Stimulated activated memory B cell treated with anti-CD40 and anti-IgM and Interleukin-4, amounts not matched to agents 10 μg/mL and 1 μg/mL and 100 μg/mL, for 72 hours (primary cell): ENCODE data around the gene NELFA.

Source experiments
- ATAC-seq: fragments of 150-1000 bp; cut with Tn5 transposase; 2 replicates; pipeline ENCODE4 v1.10.0; 2021
- H3K27ac Mint-ChIP-seq: one replicate; pipeline ENCODE4 v1.8.0; 2022; ENCODE audit warnings: mild to moderate bottlenecking, mixed read lengths
- H3K27me3 Mint-ChIP-seq: one replicate; pipeline ENCODE4 v1.8.0; 2022; ENCODE audit warnings: mixed read lengths
- H3K36me3 Mint-ChIP-seq: one replicate; pipeline ENCODE4 v1.8.0; 2022; ENCODE audit warnings: mixed read lengths
- H3K4me1 Mint-ChIP-seq: one replicate; pipeline ENCODE4 v1.8.0; 2022; ENCODE audit warnings: mixed read lengths
- H3K4me3 Mint-ChIP-seq: one replicate; pipeline ENCODE4 v1.8.0; 2022; ENCODE audit warnings: mild to moderate bottlenecking, moderate library complexity, mixed read lengths
- H3K9me3 Mint-ChIP-seq: one replicate; pipeline ENCODE4 v1.8.0; 2022; ENCODE audit warnings: mixed read lengths

Gene NELFA

DNA sequence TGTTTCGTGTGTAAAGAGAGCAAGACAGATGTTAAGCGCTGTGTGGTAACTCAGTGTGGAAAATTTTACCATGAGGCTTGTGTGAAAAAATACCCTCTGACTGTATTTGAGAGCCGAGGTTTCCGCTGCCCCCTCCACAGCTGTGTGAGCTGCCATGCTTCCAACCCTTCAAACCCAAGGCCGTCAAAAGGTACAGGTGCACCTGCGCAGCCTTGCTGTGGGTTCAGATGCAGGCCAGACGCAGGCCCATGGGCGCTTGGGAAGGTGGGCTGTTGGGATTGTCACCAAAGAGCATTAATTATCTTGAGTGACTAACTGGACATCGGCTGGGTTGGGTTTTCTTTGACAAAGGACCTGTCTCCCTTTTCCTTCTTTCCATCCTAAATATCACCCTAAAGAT is 55.4 kb downstream of the NELFA start:
- Mint-ChIP-seq H3K4me3 (no peak overlapping the region), H3K4me1 (no peaks in the 10 kb centered on the region), H3K36me3 (peaks cover 52% of the 10 kb centered on the region), H3K9me3 (no peaks in the 10 kb centered on the region), H3K27me3 (no peaks in the 10 kb centered on the region), H3K27ac (no peak overlapping the region)
- ATAC-seq, result no peak

DNA sequence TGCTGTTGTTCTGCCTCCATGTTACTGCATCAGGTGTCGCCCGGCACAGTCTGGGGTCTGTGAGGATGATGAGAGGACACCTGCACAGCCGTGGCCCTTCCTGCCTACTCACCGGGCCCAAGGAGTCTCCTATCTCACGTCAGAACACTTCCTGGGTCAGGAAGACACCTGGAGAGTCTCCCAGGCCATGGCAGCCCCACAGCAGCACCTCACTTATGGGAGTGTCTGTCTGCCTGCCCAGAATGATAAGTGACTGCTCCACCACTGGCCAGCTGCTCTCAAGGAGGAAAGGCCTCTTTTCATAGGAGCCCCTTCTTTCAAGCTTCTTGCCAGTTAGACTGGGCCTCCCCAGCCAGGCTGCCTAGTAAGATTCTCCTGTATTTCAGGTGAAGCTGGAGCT is 56.1 kb downstream of the NELFA start:
- Mint-ChIP-seq H3K9me3 (no peaks in the 10 kb centered on the region), H3K36me3 (peaks cover 50% of the 10 kb centered on the region), H3K27me3 (no peaks in the 10 kb centered on the region), H3K4me3 (no peak overlapping the region), H3K4me1 (no peaks in the 10 kb centered on the region), H3K27ac (no peak overlapping the region)
- ATAC-seq, result no peak

DNA sequence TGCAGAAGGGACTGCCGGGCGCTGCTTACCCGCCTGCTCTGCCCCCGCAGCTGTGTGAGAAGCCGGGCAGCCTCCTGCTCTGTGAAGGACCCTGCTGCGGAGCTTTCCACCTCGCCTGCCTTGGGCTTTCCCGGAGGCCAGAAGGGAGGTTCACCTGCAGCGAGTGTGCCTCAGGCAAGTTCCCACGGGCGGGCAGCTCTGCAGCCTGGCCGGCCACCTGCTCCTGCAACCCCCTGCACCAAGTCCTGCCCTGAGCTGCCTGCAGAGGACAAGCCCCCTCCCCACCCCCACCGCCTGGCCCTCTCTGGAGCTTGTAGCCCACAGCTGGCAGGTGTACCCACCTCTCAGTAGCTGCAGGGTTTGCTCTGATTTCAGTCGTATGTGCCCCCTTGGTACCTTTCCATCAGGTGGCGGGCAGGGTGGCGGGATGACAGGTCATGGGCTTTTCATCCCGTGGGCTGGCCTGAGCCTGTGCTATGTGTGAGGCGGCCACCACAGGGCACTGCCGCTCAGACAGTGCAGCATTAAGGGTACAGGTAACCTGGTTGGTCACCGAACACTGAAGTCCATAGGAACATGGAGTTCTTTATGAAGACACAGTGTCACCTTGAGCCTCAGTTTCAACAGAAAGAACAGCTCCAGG is 56.6 kb downstream of the NELFA start:
- H3K36me3 Mint-ChIP-seq, result peaks cover 49% of the 10 kb centered on the region

DNA sequence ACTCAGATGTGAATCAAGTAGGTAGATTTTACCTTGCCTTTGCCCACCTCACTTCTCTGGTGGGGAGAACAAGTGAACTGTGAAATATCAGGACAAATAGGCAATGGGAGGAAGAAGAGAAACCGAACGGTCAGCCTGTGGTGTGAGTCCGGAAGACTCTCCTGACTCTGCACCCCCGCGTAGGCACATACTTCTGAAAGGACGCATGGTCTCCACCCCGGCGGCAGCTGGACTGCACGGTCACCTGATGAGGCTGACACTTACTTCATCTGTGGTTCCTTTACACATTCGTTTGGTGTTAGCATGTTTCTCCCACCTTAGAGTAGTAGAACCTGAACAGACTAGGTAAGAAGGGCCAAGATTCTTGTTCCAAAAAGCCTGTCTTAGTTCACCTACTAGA is 58.4 kb downstream of the NELFA start:
- H3K36me3 Mint-ChIP-seq, result peaks cover 34% of the 10 kb centered on the region
- no peaks in the 10 kb centered on the region for H3K9me3 Mint-ChIP-seq
- H3K4me3 Mint-ChIP-seq, result no peak overlapping the region
- no peak overlapping the region for H3K27ac Mint-ChIP-seq
- ATAC-seq, result no peak
- H3K27me3 Mint-ChIP-seq, result no peaks in the 10 kb centered on the region
- H3K4me1 Mint-ChIP-seq, result no peaks in the 10 kb centered on the region

More for the DNA sequence above, 56.6 kb downstream of the NELFA start:
- Mint-ChIP-seq H3K27ac (no peak overlapping the region), H3K9me3 (no peaks in the 10 kb centered on the region), H3K4me1 (no peaks in the 10 kb centered on the region), H3K4me3 (no peak overlapping the region), H3K27me3 (no peaks in the 10 kb centered on the region)
- no peak for ATAC-seq

DNA sequence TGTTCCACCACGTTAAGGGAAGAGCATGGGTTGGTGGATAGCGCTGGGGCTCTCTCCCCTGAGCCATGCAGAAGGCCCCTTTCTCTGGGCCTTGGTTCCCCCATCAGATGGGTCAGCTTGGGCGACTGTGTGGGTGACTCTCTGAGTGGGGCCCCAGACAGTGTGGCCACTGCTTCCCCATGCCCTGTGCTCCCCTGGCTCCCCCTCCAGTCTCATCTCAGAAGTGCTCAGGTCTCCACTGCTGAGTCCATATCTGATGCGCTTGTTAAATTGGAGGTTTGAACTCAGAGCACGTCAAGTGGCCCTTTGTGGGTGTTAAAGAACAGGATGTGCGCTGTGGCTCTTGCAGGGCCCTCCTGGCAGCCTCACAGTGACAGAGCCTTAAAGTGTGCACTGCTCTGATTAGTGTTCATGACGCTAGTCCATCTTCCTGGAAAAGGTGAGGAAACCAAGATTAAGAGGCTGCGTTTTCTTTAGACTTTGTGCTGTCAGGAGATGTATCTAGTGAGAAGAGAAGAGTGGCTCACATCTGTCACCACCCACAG is 59.8 kb downstream of the NELFA start:
- no peaks in the 10 kb centered on the region for H3K9me3 Mint-ChIP-seq
- no peaks in the 10 kb centered on the region for H3K27me3 Mint-ChIP-seq
- peaks cover 25% of the 10 kb centered on the region for H3K36me3 Mint-ChIP-seq
- H3K4me3 Mint-ChIP-seq, result no peak overlapping the region
- ATAC-seq, result no peak
- no peaks in the 10 kb centered on the region for H3K4me1 Mint-ChIP-seq
- H3K27ac Mint-ChIP-seq, result no peak overlapping the region

DNA sequence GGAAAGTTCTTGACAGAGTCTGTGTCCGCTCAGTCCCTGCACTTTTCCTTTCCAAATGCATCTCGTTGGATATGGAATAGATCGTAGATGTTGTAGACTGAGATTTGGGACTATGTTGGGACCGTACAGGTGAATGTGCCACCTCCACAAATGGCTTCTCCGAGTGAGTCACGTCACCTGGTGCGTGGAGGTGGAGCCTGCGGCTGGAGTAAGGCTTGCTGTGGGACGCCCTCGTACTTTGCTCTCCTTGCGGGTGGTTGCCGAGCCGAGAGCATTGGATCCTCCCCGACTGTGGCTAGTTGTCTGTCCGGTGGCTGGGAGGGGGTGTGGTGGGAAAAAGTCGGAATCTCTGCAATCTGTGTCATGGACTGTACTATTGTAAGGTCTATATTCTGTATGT is 60.5 kb downstream of the NELFA start:
- H3K27me3 Mint-ChIP-seq, result no peaks in the 10 kb centered on the region
- H3K27ac Mint-ChIP-seq, result no peak overlapping the region
- H3K36me3 Mint-ChIP-seq, result peaks cover 24% of the 10 kb centered on the region
- no peaks in the 10 kb centered on the region for H3K9me3 Mint-ChIP-seq
- no peak for ATAC-seq
- no peak overlapping the region for H3K4me3 Mint-ChIP-seq
- H3K4me1 Mint-ChIP-seq, result no peaks in the 10 kb centered on the region

DNA sequence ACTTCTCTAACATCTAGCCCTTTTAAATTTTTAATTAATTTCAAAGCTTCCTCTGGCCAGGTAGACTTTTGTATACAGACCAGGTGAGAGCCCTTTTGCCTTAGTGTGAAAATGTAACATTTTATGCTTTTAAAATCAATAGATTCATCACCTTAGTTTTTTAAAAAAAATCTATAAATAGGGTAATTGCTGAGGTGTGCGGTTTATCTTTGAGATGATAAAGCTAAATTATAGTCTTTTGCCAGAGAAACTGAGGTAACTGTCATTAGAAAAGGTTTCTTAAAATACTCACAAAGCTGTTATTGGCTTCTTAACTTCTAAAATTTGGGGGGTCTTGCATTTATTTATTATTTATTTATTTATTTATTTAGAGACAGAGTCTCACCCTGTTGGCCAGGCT is 62.9 kb downstream of the NELFA start:
- H3K4me1 Mint-ChIP-seq, result no peaks in the 10 kb centered on the region
- no peak overlapping the region for H3K4me3 Mint-ChIP-seq
- H3K9me3 Mint-ChIP-seq, result no peaks in the 10 kb centered on the region
- no peak overlapping the region for H3K27ac Mint-ChIP-seq
- no peak for ATAC-seq
- no peaks in the 10 kb centered on the region for H3K27me3 Mint-ChIP-seq
- peaks cover 17% of the 10 kb centered on the region for H3K36me3 Mint-ChIP-seq

DNA sequence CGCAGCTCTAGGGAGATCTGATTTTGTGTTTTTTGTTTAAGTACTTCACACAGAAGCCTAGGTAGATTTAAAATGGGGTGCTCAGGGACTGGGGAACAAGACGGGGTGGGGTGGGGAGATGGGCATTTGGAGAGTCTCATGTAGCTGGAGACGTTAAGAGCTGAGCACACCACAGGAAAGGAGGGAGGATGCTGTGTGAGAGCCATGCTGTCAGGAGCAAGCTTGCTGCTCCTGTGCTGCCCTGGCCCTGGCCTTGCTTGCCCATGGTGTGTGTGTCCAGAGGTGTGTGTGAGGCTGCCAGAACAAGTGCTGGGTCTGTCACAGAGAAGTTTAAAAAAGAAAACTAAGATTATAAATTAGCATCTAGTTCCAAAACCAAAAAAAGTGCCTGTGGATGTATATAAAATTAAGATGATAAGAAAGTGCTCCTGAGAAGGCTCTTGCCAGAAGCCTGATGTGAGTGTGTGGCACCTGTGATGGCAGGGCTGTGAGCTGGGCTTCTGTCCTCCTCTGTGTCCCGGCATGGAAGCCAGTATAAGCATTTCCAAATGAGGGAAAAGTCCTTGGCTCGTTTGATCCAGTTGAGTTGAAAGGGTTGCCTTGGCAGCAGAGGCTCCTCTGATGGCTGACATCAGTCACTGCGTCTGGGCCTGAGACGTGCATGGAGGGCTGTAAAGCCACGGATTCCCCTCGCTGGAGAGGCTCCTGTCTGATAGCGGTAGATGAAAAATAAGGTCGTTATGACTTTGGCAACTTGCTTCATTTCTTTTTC is 63.5 kb downstream of the NELFA start:
- Mint-ChIP-seq H3K4me3 (no peak overlapping the region), H3K9me3 (no peaks in the 10 kb centered on the region), H3K27ac (no peak overlapping the region), H3K36me3 (peaks cover 22% of the 10 kb centered on the region), H3K27me3 (no peaks in the 10 kb centered on the region), H3K4me1 (no peaks in the 10 kb centered on the region)
- no peak for ATAC-seq

DNA sequence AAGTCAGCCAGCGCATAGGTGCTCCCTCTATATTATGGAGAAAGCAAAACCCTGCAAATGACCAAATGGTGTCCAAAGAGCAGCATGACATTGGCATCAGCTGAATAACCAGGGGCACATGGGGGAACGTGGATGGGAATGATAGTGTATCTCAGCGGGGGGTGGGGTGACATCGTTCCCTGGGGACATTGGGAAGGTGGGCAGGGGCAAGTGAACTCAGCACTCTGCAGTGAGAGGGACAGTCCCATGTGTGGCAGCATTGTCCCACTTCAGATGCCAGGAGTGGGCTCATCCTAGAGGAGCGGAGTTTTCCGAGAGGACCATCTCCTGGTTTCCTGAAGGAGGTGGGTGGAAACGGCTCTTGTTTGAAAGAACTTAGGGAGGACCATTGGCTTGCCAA is 64.8 kb downstream of the NELFA start:
- Mint-ChIP-seq H3K27me3 (no peaks in the 10 kb centered on the region), H3K4me1 (no peaks in the 10 kb centered on the region), H3K4me3 (no peak overlapping the region), H3K27ac (no peak overlapping the region), H3K36me3 (peaks cover 27% of the 10 kb centered on the region), H3K9me3 (no peaks in the 10 kb centered on the region)
- ATAC-seq, result no peak

DNA sequence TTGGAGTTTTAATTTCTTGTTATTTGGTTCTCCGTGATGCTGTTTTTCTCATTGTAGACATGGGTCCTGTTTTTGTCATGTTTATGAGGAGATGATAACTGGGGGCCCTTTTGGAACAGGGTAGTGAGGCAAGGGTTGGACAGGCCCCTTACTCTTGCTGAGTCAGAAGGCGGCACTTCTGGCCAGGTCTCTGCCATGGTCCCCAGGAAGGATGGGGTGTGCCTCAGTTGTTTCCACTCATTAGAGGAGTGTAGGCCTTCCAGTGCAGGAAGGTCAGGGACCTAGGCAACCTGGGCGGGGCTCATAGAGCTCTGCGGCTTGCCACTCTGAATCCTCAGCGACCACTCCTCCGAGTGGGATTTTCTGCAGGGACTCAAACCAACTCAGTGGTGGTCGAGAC is 68.2 kb downstream of the NELFA start:
- ATAC-seq, result no peak
- peaks cover 29% of the 10 kb centered on the region for H3K36me3 Mint-ChIP-seq
- H3K9me3 Mint-ChIP-seq, result no peaks in the 10 kb centered on the region
- H3K4me1 Mint-ChIP-seq, result no peaks in the 10 kb centered on the region
- no peaks in the 10 kb centered on the region for H3K27me3 Mint-ChIP-seq
- no peak overlapping the region for H3K27ac Mint-ChIP-seq
- no peak overlapping the region for H3K4me3 Mint-ChIP-seq

DNA sequence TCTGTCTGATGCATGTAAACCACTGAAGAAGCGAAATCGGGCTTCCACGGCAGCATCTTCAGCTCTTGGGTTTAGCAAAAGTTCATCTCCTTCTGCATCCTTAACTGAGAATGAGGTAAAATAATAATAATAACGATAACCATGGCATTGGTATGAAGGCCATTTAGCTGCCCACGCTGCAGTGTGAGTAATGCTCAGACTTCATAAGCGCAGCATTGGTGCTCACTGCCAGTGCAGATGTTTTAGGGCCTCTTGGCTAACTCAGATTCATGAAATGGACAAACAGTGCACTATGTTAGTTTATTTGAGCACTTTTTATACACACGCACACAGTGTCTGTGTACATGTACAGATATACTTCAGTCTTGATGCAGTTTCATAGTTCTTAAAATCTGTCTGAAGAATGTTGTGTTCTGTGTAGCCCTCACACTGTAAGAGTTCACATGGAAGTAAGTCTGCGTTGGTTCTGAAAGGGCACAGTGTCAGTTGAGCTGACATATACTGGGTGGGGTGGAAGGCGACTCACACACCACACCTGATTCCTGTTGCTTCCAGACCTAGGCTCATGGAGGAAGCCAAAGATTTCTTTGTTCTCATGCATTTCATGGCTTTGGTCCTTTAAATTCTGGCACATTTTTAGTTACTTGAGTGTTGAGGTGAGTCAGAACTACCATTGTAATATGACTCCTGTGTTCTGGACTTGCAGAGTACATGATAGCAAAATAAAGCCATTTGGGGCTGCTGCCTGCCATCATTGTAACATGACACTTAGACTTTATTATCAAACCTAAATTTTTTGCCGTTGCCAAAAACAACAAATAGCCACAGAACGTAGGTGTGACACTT is 68.9 kb downstream of the NELFA start:
- H3K36me3 Mint-ChIP-seq, result peaks cover 29% of the 10 kb centered on the region
- H3K27me3 Mint-ChIP-seq, result no peaks in the 10 kb centered on the region
- H3K27ac Mint-ChIP-seq, result no peak overlapping the region
- ATAC-seq, result no peak
- no peaks in the 10 kb centered on the region for H3K9me3 Mint-ChIP-seq
- H3K4me3 Mint-ChIP-seq, result no peak overlapping the region
- H3K4me1 Mint-ChIP-seq, result no peaks in the 10 kb centered on the region

DNA sequence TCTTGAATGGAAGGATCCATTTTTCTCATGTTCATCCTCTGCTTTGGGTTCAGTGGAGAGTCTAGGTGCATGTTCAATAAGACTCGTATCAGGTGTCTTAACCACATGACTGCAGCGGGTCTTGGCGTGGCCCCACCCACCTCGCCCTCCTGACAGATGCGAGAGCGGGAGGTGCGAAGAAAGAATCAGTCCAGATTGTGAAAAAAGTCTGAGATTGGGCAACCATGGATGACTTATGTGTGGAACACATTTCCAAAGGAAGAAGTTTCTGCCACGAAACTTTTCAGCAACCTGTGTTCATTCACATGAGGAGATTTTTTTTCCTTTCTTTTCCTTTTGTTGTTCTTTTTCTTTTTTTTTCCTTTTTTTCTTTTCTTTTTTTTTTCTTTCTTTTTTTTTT is 70.7 kb downstream of the NELFA start:
- H3K4me3 Mint-ChIP-seq, result no peak overlapping the region
- no peaks in the 10 kb centered on the region for H3K9me3 Mint-ChIP-seq
- H3K4me1 Mint-ChIP-seq, result no peaks in the 10 kb centered on the region
- no peak overlapping the region for H3K27ac Mint-ChIP-seq
- ATAC-seq, result no peak
- H3K36me3 Mint-ChIP-seq, result peaks cover 23% of the 10 kb centered on the region
- H3K27me3 Mint-ChIP-seq, result no peaks in the 10 kb centered on the region

DNA sequence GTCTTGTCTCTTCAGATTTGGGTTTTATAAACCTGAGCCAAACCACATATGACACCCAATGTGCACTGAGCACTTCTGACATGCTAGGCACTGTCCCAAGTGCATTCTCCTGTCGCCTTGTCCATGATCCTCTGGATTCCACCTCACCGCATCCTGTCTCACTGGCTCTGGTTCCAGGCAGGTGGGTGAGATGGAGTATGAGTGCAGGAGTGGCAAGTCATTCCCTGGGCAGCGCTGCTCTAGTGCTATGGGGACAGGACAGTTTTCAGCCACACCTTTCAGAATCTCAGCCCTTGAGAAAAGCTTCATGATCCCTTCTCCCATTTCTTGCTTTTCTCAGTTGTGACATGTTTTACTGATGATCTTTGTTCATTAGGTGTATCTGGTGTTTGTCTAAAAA is 71.2 kb downstream of the NELFA start:
- H3K4me1 Mint-ChIP-seq, result no peaks in the 10 kb centered on the region
- no peak overlapping the region for H3K4me3 Mint-ChIP-seq
- H3K9me3 Mint-ChIP-seq, result no peaks in the 10 kb centered on the region
- H3K27me3 Mint-ChIP-seq, result no peaks in the 10 kb centered on the region
- peaks cover 20% of the 10 kb centered on the region for H3K36me3 Mint-ChIP-seq
- ATAC-seq, result no peak
- H3K27ac Mint-ChIP-seq, result no peak overlapping the region

DNA sequence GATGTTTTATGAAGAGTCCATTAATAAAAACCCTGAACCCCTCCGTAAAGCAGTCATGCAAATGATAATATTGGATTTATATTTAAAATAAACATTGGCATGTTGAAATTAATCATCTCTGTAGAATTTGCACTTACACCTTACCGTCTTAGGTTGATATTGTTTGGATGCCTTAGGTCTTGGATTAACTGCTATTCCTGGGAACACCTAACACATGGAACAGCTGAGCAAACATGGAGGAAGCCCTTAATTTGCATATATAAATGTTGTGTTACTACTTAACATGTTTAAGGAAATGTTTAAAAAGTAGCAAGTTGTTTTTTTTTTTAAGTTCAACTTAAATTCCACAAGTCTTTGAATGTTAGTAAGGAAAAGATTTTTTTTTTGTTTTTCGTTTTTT is 75.1 kb downstream of the NELFA start:
- H3K4me3 Mint-ChIP-seq, result no peak overlapping the region

DNA sequence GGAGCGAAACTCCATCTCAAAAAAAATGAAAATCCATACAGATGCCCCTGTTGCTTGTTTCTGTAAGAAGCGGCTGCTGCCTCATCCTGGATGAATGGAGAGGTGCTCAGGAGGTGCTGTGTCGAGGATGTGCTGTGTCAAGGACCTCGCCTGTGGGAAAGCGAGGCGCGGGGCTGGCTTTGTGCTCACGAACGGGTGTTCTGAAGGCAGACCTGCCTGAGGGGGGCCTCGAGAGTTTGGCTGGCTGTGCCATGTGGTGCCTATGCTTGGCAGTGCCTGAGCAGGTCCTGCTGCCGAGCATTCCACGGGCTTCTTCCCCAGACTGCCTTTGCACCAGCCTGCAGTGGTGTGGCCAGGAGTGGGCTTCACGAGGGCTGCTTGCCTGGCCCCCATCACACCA is 76.0 kb downstream of the NELFA start:
- Mint-ChIP-seq H3K4me1 (no peaks in the 10 kb centered on the region), H3K4me3 (no peak overlapping the region), H3K27ac (no peak overlapping the region), H3K9me3 (no peaks in the 10 kb centered on the region), H3K36me3 (peaks cover 36% of the 10 kb centered on the region), H3K27me3 (no peaks in the 10 kb centered on the region)
- no peak for ATAC-seq

More for the DNA sequence above, 75.1 kb downstream of the NELFA start:
- no peak overlapping the region for H3K27ac Mint-ChIP-seq
- H3K4me1 Mint-ChIP-seq, result no peaks in the 10 kb centered on the region
- no peaks in the 10 kb centered on the region for H3K9me3 Mint-ChIP-seq
- peaks cover 31% of the 10 kb centered on the region for H3K36me3 Mint-ChIP-seq
- no peaks in the 10 kb centered on the region for H3K27me3 Mint-ChIP-seq
- ATAC-seq, result no peak
